ENCODE results near the gene ATP13A1.
"Not testable (repeated sequence)": the region's sequence is repeated elsewhere in the genome, so short reads cannot be mapped to it uniquely, and the experiment has no call there.

The ATP13A1 gene

DNA sequence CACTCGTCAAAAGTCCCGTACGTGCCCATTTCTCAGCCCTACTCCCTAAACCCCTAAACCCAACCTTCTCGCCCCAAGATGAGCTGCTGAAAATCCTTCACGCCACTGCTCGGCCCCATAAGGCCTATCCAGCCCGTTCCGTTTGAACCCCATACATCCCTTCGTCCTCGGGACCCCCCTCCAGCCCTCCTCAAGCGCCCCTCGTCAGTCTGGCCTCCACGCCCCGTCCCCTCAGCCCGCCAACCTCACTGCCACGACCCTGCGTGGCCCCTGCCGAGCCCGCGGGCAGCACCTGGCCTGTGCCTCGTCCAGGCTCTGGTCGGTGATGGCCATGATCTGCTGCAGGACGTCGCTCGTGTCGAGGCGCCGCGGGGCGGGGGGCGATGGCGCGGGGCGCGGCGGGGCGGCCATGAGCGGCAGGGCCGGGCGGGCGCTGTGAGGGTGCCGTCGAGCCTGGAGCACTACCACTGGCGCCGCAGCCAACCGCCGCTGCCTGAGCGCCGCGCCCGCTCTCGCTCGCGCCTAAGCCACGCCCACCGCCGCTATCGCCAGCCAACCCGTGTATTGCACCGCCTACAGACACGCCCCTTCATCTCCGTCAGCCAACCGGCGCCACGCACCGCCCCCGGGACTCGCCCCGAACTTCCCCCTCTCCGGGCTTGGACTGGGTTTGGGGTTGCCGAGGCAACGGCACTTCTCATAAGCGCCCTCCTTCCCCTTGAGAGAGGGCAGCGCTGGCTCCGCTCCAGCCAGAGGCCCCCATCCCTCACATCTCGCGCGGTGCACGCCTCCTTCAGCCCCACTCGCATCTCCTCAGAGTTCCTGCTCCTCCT is 45.0 kb downstream of the ATP13A1 start, which contains the start of gene PBX4:
TSS of gene PBX4 (minus strand) at position 469 of the 833 bp plus-strand sequence. CDS start at position 411, 58 bp downstream.
- TF ChIP-seq, protein P1, sequence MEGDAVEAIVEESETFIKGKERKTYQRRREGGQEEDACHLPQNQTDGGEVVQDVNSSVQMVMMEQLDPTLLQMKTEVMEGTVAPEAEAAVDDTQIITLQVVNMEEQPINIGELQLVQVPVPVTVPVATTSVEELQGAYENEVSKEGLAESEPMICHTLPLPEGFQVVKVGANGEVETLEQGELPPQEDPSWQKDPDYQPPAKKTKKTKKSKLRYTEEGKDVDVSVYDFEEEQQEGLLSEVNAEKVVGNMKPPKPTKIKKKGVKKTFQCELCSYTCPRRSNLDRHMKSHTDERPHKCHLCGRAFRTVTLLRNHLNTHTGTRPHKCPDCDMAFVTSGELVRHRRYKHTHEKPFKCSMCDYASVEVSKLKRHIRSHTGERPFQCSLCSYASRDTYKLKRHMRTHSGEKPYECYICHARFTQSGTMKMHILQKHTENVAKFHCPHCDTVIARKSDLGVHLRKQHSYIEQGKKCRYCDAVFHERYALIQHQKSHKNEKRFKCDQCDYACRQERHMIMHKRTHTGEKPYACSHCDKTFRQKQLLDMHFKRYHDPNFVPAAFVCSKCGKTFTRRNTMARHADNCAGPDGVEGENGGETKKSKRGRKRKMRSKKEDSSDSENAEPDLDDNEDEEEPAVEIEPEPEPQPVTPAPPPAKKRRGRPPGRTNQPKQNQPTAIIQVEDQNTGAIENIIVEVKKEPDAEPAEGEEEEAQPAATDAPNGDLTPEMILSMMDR (IDR thresholded peaks at IDR 0.05; ENCODE audit: insufficient read depth, low read depth, low read length, missing control alignments): no peak
- H3K4me3 ChIP-seq (ENCODE audit: low read depth, low read length): peak within 1 kb of the TSS; percentile 64
- DNase-seq (ENCODE audit: low read depth): peak; percentile 98

DNA sequence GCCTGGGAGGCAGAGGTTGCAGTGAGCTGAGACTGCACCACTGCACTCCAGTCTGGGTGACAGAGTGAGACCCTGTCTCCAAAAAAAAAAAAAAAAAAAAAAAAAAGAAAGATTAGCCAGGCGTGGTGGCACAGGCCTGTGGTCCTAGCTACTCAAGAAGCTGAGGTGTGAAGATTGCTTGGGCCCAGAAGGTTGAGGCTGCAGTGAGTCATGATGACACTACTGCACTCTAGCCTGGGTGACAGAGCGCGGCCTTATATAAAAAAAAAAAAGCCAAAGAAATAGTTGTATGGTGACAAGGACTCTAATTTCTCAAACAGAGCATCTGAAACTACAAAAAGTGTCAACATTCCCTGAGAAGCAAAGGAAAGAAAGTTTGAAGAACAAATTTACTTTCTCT is 48.4 kb downstream of the ATP13A1 start:
- no peak overlapping the region for H3K4me3 ChIP-seq (ENCODE audit: low read depth, low read length)
- no peak for DNase-seq (ENCODE audit: low read depth)
- TF ChIP-seq, protein P1 (IDR thresholded peaks at IDR 0.05; ENCODE audit: insufficient read depth, low read depth, low read length, missing control alignments): no peak

DNA sequence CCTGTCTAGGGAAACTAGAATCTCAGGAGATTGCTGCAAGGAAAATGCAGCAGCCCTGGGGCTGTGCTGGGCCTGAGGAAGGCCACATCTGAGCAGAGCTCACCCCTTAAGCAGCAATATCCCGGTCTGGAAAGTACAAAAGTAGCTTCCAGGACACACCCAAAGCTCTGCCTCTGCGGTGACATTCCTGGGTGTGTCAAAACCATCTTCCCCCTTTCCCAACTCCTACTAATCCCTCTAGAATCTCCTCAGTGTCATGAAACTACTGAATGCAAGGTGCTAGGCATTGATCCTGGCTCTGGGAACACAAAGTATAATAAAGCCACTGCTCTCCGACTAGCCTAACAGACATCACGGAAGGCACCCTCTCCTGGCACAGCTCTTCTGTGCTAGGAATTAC is 50.0 kb downstream of the ATP13A1 start:
- DNase-seq (ENCODE audit: low read depth): no peak
- H3K4me3 ChIP-seq (ENCODE audit: low read depth, low read length): no peak overlapping the region
- TF ChIP-seq, protein P1 (IDR thresholded peaks at IDR 0.05; ENCODE audit: insufficient read depth, low read depth, low read length, missing control alignments): no peak

DNA sequence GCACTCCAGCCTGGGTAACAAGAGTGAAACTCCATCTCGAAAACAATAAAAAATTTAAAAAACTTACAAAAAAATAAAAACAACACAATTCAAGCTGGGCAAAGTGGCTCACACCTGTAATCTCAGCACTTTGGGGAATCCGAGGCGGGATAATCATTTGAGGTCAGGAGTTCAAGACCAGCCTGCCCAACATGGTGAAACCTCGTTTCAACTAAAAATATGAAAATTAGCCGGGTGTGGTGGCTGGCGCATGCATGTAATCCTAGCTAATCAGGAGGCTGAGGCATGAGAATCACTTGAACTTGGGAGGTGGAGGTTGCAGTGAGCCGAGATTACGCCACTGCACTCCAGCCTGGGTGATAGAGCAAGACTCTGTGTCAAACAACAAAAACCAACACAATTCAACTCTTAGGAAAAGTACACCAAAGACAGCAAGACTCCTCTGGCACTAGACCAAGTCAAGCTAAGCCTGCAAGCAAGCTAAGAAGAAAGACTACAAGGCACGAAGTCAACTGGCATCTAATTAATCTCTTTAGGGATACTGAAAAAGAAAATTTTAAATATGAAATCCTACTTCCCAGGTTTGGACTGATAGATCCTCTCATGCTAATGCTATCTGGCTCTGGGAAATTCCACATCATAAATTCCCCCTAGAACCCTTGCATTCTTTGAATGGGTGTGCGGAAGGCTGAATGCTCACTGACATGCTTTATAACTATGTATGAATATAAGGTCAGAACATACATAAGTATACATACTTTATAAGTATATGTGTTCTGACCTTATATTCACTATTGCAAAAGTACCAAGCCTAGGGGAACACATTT is 52.9 kb downstream of the ATP13A1 start:
- TF ChIP-seq, protein P1 (IDR thresholded peaks at IDR 0.05; ENCODE audit: insufficient read depth, low read depth, low read length, missing control alignments): no peak
- H3K4me3 ChIP-seq (ENCODE audit: low read depth, low read length): no peak overlapping the region
- no peak for DNase-seq (ENCODE audit: low read depth)

DNA sequence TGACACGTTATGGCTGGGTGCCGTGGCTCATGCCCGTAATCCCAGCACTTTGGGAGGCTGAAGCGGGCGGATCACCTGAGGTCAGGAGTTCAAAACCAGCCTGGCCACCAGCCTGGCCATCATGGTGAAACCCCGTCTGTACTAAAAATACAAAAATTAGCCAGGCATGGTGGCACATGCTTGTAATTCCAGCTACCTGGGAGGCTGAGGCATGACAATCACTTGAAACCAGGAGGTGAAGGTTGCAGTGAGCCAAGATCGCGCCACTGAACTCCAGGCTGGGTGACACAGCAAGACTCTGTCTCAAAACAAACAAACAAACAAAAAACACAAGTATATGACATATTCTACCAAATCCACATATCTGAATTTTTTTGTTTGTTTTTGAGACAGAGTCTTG is 56.8 kb downstream of the ATP13A1 start:
- not testable (repeated sequence) for H3K4me3 ChIP-seq (ENCODE audit: low read depth, low read length)

DNA sequence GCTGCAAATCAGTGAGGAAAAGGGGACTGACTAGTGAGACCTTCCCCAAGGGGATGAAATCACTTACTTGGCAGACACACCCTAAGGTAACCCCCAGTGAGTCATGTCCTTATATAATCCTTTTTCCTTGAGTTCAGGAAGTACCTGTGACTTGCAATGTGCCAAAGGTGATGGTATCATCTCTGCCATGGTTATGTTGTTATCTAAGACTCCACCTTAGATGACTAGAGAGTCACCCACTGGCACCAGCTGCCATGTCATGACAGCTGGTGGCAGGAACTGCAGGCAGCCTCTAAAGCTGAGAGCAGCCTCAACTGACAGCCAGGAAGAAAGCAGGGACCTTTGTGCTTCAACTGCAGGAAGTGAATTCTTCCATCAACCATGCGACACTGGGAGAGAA is 57.5 kb downstream of the ATP13A1 start:
- H3K4me3 ChIP-seq (ENCODE audit: low read depth, low read length): no peak overlapping the region
- peak; percentile 48 for DNase-seq (ENCODE audit: low read depth)
- TF ChIP-seq, protein P1 (IDR thresholded peaks at IDR 0.05; ENCODE audit: insufficient read depth, low read depth, low read length, missing control alignments): no peak

More for the DNA sequence above, 56.8 kb downstream of the ATP13A1 start:
- not testable (repeated sequence) for DNase-seq (ENCODE audit: low read depth)

DNA sequence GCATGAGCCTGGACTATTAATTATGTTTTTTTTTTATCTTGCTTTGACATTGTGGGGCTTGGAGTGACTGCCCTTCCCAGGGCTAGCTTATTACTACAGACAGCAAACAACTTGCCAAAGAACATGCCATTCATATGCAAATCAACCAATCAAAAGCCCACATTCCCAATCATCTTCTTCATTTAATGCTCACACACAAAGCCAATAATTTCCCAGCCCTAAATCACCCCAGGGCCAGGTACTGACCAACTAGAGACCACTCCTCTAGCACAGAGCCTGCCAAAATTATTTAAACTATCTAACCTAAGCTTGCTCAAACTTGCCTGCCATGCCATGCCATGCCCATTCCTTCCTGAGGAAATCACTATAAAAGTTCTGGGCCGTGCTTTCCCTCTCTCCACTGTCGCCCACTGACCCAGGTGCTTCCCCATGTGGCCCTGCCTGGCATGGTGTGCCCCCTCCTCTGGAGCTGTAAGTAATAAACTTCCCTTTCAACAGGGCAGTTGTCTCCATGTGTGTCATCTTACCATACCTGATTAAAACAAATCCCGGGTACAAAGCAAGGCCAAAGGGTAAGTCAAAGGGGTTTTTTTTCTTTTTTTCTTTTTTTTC is 60.7 kb downstream of the ATP13A1 start:
- H3K4me3 ChIP-seq (ENCODE audit: low read depth, low read length): no peak overlapping the region
- TF ChIP-seq, protein P1 (IDR thresholded peaks at IDR 0.05; ENCODE audit: insufficient read depth, low read depth, low read length, missing control alignments): no peak
- DNase-seq (ENCODE audit: low read depth): no peak

Measured in GM12865 (cell line).